ENCODE results near the gene ZNF691. TPM values are rescaled to one million over a fixed set of nuclear protein-coding genes. Genes with fewer than 3 reads are reported as not detected.
"Not testable (repeated sequence)": the region's sequence is repeated elsewhere in the genome, so short reads cannot be mapped to it uniquely, and the experiment has no call there.

Gene ZNF691, protein sequence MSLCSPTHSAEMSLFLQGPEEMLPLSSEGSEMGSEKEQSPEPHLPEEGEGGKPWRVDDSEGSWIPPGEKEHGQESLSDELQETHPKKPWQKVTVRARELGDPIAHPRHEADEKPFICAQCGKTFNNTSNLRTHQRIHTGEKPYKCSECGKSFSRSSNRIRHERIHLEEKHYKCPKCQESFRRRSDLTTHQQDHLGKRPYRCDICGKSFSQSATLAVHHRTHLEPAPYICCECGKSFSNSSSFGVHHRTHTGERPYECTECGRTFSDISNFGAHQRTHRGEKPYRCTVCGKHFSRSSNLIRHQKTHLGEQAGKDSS
- 10.8 TPM for polyA plus RNA-seq (ENCODE audit: insufficient read length)

DNA sequence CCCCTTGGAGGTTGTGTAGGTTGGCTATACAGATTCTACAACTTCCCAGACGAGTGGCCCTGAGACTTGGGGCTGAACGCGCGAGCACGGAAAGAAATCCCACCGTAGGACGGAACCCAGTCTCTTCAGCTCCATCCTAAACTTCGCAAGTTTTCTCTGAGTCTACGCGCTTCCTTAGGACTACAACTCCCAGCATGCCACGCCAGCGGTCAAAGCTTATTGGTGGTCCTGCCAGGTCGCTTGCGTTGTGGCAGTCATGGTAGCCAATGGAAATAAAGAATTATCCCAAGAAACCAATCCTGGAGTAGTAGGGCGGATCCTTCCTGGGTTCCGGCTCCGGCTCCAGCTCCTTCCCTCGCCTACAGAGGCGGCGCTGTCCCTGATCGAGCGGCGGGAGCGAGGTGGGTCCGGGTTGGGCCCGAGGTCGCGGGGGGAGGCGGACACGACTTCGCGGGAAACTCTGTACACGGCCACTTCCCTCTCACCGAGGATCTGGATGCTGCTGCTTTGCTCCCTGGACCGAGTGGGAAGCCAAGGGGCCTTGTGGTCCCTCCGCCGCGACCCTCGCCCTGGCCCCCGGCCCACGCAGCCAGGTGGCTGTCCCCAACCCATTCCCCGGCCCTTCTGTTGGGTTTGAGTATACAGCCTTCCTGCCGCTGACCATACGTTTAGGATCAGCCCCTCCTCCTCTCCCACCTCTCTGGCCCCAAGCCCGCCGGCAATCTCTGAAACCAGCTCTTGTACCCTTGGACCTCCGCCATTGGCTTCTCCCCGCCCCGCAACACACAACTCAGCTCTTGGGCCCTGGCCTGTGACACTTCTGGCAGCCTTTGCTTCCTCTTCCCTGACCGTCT lies at the start of gene ZNF691:
TSS of gene ZNF691 (plus strand) at position 357 of the 854 bp plus-strand sequence. CDS start 3,046 bp downstream, outside the sequence.
- DNase-seq (ENCODE audit: low read depth): peak; percentile 97

DNA sequence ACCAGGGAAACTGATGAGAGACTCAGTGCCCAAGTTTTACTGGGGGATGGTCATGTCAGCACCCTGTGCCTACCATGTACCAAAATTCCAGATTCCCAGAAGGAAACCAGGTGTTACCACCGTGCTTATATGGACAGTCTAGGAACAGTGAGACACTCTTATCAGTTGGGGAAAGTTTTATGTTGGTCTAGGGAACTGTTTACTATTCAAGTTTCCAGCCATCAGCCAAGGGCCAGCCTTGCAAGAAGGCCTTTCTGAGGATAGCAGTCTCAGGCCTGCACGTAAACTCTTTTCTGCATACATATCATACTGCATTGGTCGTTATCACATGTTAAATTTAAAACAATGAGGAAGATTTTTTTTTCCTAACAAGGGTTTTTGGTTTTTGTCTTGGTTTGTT lies 49.0 kb upstream of the ZNF691 start:
- DNase-seq (ENCODE audit: low read depth): no peak

DNA sequence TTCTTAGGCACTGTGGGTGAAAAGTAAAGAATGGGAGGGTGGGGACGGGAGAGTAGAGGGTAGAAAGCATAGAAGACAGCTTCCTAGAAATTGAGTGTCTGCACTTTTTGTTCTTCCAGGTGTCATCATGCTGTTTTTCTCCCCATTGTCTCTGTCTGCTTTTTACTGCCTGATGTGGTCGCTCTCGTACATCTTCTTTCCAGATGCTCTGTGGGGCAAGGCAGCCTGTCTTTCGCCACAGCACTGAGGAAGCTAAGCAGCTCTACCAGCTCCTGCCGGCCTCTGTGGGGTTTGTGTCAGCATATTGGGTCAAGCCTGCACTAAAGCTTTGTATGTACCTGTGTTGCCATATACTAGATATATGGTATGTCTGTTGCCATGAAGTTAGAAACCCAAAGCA lies 48.4 kb upstream of the ZNF691 start:
- DNase-seq (ENCODE audit: low read depth): no peak

DNA sequence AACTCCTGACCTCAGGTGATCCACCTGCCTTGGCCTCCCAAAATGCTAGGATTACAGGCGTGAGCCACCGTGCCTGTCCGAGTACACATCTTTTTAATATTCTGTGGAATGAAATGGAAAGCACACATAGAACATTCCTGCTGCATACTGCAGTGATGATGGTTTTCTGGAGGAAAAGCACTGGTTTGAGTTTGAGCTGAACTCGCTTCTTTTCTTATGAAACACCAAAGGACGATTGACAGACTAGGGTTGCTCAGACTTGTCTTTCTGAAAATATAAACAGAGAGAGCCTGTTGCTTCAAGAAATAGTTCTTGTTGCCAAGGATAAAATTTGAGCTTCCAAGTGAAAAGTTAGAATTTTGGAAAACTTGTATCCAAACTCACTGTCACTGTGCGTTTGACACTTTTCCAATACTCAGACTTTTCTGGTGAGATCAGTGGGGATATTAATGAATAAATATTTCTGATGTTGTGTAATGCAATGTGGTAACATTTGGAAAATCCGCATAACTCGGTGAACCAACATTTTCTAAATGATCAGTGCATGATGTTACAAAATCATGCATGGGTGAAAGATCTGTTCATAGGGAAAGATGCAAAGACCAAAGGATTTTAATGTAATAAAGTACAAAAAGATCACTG lies 44.5 kb upstream of the ZNF691 start:
- DNase-seq (ENCODE audit: low read depth): peak; percentile 43

DNA sequence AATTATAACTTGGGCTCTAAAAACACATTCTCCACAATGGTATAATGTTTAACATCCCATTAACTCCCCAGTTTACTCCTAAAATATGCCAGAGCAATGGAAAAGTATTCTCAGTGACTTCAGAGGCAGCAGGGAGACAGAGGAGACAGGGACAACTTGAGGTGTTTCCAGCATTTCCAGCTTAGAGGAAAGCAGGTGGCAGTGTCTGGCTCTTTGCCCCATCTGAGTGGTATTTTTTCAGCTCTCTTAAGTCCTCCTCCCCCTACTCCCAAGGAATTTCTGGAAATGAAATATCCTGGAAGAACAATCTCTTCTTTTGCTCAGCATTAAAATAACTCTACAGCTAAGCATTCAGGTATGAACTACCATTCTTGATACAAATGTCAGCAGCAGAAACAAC lies 40.2 kb upstream of the ZNF691 start:
- DNase-seq (ENCODE audit: low read depth): no peak

DNA sequence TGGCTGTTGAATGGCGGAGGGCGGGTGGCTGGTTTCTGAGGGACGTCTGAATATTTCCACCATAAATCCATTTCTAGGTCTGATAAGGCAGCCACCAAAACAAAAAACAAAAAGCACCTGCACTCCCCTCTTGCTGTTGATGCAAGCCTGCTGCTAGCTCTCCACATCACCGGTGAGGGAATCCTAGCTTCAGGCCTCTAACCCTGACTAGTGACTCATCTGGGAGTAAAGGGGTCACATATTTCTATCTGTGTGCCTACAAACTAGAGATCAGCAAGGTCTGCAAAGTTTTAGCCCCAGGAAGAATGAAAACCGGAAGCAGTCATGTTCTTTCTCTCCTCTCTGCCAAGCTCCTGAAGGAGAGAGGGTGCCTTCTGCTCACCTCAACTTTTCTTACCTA lies 39.8 kb upstream of the ZNF691 start:
- DNase-seq (ENCODE audit: low read depth): no peak

DNA sequence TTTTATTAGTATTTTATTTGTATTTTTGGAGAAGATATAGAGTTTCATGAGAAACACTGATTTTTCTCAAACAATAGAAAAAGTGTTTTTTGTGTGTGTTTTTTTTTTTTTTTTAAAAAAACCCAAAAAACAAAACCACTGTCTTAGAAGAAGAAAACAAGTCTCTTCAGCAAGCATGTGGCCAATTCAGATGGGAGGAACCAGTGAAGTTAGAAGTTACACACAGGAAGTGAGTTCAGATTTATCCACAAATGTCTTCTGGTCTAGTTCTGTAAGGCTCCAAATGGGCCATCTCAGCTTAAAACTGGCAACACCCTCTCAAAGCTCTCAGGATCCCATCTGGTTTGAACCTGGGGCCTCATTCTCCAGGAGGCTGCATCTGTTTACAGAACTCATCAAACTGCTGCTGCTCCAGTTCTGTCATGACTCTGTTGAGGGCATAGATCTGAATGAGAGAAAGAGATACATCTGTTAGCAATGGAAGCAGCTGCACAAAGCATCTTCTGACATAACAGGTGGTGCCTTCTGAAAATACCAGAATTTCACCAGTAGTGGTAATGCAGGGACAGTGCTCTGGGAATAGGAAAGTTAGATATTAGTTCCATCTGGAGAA lies 39.3 kb upstream of the ZNF691 start:
- no peak for DNase-seq (ENCODE audit: low read depth)

DNA sequence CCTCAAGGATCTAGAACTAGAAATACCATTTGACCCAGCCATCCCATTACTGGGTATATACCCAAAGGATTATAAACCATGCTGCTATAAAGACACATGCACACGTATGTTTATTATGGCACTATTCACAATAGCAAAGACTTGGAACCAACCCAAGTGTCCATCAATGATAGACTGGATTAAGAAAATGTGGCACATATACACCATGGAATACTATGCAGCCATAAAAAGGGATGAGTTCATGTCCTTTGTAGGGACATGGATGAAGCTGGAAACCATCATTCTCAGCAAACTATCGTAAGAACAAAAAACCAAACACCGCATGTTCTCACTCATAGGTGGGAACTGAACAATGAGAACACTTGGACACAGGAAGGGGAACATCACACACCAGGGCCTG lies 31.6 kb upstream of the ZNF691 start:
- DNase-seq (ENCODE audit: low read depth): not testable (repeated sequence)

DNA sequence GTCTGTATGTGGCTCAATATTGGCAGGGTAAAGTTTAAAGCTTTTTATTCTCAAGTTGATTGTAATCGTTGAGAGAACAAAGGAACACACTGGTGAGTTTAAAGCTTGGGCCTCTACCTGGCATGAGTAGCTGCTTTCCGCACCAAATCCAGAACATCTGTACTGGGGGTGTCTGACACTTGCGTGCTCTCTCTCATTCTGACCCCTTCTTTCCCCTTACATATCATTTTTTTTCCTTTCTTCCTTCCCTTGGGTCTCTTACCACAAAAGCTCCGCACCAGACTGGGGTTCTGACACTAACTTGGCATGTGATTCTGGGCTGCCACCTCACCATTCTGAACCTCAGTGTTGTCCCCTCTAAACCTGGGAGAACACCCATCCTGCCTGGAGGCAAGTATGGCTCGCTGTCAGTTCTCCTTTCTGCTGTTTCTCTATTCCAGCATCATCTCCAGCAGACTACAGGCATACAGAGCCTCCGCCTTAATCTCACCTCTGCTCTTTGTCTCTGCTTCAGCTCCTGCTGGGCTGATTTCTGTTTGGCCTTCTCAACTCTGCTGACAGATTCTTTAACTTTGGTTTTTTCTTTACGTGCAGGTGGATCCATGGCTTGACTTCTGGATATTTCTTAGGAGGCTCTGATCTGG lies 30.4 kb upstream of the ZNF691 start:
- no peak for DNase-seq (ENCODE audit: low read depth)

DNA sequence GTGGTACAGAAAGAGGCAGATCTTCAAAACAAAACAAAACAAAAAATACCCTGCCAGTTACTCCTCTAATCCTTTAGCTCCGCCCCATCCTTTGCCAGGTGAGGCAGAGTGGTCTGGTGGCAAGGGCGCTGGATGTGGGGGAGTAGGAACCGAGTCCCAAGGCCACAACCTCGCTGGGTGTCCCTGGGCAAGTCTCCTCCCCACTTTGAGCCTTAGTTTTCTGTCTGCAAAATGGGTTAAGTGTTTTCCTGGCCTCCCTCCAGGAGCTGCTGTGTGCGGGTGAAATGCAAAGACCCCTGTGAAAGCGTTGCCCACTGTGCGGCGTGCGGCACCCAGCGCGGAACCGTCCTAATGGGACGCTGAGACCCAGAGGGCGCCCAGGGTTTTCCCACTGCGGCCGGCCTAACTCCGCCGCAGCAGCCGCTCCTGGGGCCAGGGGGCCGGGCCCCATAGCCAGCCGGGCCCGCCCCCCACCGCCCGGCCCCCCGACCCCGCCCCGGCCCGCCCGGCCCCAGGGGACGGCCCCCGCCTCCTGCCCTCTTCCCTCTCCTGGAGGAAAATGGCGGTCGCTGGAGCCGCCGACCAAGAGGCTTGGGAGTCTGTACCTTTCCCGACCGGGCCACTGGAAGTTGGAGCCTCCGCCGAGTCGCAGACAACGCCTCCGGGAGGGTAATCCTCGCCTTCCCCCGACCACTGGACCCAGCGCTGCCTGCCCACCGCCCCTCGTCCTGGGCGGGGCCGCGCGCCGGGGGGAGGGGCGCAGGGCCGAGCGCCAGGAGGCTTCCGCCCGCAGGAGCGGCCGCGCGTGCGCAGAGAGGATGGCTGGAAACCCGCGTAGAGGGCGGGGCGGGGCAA lies 29.6 kb upstream of the ZNF691 start, which contains the start of the genes ERMAP and SVBP:
TSS of gene ERMAP (plus strand) at position 538 of the 855 bp plus-strand sequence. CDS start 13,327 bp downstream, outside the sequence.
TSS of gene SVBP (minus strand) at position 813 of the 855 bp plus-strand sequence. CDS start 853 bp downstream, outside the sequence.
- DNase-seq (ENCODE audit: low read depth): peak; percentile 46

DNA sequence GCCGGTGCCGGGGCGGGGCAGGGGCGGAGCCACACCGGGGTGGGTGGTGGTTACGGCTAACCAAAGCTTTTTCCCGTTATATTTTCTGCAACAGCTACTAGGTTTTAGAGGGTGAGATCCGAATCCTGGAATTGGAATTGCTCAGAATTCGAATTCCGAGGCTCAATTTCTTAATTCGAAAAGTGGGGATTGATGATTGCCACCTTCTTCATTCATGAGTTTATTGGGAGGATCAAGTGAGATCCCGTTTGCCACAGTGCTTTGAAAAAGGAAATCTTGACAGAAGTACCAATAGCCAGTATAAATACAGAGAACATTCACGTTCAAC lies 29.0 kb upstream of the ZNF691 start:
- no peak for DNase-seq (ENCODE audit: low read depth)

DNA sequence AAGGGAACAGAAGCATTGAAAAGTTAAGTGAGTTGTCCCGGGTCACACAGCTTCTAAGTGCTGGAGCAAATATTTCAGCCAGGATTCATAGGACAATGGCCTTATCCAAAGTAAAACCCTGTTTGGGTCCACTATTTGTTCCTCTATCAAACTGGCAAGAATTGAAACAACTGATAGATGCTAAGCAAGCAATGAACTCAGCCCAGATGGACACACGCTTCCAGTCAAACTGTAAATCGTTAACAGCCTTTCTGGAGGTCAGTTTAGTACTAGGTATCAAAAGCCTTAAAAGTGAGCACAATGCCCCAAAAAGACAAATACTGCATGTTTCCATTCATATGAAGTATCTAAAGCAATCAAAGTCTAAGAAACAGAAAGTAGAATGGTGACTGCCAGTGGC lies 28.4 kb upstream of the ZNF691 start:
- no peak for DNase-seq (ENCODE audit: low read depth)

DNA sequence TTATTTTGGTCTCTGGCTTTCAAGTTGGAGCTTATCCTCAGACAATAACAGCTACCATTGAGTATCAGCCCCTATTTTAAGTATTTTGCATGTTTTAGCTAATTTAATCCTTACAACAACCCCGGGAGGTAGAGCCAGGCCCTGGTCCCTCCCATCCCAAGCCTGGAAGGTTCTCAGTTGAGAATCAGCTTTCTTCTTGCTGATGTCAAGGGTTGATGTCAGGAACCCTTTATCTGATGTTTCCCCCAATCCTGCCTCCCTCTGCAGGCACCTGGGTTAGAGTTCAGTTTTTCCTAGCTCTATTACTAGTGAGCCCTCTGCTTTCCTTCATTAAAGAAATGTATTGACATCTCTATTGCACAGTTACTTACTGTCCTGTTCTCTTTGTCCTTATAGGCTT lies 25.6 kb upstream of the ZNF691 start:
- DNase-seq (ENCODE audit: low read depth): no peak

DNA sequence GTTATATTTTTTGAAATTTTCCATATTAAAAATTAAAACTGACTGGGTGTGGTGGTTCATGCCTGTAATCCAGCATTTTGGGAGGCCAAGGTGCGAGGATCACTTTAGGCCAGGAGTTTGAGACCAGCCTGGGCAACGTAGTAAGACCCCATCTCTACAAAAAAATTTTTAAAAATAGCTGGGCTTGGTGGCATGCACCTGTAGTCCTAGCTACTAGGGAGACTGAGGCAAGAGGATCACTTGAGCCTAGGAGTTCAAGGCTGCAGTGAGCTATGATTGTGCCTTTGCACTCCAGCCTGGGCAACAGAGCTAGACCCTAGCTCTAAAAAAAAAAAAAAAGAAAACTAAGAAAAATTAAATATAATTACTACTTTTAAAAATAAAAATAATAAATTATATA lies 24.7 kb upstream of the ZNF691 start:
- DNase-seq (ENCODE audit: low read depth): no peak

DNA sequence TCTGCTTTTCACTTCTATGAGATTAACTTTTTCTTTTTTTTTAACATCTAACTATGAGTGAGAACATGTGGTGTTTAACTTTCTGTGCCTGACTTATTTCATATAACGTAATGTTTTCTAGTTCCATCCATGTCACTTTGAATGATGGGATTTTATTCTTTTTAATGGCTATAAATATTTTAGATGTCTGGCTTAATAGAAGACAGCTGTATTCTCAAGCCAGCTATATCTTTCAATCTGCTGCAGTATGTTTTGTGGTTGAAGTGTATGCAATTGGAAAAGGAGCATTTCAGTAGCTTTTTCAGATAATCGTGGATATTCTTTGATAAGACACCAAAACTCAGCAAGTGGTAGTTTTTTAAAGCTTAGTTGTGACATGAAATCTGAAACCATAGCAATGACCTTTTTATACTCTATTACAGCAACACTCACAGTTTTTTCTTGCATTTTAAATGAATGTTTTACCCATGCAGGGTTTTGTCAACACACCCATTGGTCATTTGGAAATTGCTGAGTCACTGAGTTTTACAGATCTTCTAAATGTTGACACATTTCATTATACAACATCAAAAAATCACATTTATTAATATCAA lies 23.5 kb upstream of the ZNF691 start:
- no peak for DNase-seq (ENCODE audit: low read depth)

DNA sequence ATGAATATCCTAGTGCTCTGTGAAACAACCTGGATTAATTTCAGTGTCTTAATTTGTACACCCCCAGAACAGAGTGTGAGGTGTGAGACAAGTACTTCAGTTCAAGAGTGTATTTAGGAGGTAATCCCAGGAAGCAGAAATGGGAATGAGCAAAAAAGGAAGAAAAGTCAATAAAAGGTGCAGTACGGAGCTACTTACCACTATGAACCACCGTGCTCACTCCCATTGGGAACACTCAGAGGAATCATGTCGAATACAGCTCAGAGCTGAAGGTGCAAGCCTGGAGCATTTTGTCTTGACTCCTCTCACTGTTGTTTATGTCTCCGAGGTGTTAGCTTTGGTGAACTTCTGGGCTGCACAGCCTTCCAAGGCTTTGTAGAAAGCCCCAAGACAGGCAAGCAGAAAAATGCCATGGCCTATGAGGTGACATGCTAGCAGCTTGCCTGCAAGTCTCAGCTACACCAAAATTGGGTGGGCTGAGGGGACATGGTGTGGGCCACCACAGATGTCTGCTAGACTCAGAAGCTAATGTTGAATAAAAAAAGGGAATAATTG lies 21.9 kb upstream of the ZNF691 start:
- no peak for DNase-seq (ENCODE audit: low read depth)

DNA sequence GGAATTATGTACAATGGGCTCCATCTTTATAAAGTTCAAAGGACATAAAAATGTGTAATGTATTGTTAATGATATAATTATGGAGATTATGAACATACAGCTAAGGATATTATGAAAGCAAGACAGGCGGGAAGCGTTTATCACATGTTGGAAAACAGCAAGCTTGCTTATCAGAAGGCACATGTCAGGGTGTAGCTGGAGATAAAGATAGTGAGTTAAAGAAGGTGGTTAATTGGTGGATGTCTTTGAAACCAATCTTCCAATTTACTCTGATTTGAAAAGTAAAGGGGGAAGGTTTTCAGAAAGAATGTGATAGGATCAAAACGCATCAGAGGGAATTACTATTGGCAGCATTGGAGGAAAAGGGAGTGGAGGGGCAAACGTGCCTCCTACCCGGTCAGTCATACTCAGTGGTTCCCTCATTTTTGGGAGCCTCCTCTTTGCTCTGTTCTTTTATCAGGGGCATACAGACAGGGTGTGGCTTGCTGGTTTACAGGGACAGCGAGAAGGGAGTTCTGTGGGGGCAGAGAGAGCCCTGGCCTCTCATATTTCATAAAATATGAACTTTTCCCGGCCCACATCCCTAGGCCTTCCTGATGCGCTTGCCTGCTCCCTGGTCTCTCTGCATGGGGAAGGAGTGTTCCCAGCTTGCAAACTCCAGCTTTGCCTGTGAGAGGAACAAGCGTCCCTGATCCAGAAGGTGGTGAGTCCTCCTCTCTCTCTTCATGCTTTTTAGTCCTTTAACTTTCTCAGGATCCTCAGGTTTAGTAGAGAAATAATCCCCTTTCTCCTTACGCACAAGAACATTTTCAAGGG lies 21.2 kb upstream of the ZNF691 start:
- no peak for DNase-seq (ENCODE audit: low read depth)

DNA sequence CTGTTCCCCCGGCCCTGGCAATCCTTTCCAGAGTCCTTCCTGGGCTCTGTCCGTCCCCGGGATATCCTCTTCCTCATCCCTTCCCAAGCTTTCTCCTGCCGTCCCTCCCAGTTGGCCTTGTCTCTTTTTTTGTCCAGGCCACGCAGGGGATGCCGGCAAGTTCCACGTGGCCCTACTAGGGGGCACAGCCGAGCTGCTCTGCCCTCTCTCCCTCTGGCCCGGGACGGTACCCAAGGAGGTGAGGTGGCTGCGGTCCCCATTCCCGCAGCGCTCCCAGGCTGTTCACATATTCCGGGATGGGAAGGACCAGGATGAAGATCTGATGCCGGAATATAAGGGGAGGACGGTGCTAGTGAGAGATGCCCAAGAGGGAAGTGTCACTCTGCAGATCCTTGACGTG lies 15.8 kb upstream of the ZNF691 start:
- no peak for DNase-seq (ENCODE audit: low read depth)

DNA sequence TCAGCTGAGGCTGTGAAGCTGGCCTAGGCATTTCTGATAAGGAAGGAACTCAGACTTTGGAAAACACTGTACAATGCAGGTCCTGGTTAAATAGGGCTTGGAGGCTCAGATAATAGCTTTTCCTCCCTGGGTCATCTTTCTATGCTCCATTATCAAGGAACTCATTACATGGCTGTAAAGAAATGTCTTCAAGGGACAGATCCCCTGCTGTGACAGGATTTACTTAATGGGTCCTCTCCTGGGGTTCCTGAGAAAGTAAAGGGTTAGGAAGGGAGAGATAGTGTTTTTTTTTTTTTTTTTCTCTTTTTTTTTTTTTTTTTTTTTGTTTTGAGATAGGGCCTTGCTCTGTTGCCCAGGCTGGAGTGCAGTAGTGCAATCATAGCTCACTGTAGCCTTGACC lies 15.1 kb upstream of the ZNF691 start:
- DNase-seq (ENCODE audit: low read depth): no peak
